Measurements from ENCODE around the gene MYF6.
"Not testable (repeated sequence)": the region's sequence is repeated elsewhere in the genome, so short reads cannot be mapped to it uniquely, and the experiment has no call there.

The MYF6 gene

DNA sequence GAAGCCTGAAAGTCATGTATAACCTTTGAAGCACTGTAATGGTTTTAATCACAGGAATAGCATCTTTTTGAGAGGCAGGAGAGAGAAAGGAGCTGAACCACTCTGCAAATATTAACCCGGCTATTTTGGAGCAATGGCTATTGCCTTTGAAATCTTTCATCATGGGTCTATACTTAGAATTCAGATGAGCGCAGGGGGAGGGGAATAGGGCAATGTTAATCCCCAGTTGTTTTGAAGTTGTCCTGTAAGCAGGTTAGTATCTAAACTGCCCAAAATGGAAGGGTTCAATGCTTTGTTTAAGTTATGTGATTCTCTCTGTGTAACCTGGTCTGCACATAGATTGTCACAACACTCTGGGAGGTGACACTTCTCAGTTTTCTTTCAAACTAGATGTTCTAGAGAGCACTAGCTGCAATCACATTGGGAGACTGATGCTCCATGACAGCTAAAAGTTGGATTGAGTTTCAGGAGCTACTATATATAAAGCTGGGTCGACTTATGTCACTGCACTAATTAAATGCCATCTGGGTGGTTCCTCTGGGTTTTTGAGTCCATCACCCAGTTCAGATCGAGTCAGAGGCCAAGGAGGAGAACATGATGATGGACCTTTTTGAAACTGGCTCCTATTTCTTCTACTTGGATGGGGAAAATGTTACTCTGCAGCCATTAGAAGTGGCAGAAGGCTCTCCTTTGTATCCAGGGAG, at the start of gene MYF6:
Gene MYF6, plus strand, starts transcription at position 509 of the 704 bp plus-strand sequence. Its CDS starts 86 bp downstream, at position 595.
- no peak for DNase-seq

DNA sequence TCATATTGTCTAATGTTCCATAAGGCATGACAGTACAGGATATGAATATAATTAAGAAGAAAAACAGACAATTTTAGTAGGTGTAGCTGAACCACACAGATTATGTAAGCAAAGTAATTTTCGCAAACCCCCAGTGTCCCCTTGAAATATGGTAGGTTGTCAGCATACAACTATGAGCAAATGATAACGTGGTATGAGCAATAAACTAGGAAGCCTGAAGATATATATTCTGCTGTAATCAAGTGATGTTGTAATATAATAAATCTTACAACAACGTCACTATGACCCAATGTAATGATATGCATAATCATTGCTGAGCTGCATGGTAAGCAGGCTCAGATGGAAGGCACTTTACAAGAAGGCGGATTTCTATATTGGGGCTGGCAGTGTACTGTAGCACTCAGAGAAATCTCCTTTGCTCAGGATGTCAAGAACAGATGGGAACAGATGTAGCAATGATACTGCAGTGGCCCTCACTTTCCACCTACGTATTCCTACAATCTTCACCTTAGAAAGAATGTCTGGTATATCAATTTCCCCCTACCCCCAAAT, 47.8 kb upstream of the MYF6 start:
- DNase-seq, result no peak

DNA sequence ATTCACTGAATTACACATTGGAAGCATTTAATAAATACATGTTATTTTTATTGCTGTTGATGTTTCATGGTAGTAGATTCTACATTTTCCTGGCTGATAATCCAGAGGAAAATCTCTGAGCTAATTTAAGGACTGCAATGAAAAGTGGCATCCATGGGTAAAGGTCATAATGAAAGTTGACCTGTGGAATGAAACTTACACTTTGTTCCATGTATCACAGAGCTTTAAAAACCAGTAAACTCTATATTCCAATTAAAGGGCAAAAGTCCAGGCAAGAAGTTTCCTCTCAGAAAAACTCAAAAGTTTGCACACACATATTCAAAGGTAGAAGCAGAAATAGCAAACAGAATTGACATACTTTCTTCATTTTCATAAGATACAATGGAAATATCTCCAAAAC, 44.8 kb upstream of the MYF6 start:
- no peak for DNase-seq

DNA sequence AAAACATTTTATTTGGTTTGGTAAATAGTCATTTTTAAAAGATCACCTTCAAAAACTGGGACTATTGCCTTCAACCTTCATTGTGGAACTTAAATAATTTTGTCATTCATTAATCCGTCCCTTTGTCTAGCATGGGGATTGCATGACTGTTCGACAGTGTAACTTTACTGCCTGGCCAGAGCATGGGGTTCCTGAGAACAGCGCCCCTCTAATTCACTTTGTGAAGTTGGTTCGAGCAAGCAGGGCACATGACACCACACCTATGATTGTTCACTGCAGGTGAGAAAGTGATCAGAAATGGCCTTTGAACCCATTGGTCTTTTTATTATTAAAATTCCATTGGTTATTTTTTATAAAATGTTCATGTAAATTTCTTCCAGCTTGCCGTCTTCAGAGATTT, 37.2 kb upstream of the MYF6 start:
- DNase-seq, result no peak

DNA sequence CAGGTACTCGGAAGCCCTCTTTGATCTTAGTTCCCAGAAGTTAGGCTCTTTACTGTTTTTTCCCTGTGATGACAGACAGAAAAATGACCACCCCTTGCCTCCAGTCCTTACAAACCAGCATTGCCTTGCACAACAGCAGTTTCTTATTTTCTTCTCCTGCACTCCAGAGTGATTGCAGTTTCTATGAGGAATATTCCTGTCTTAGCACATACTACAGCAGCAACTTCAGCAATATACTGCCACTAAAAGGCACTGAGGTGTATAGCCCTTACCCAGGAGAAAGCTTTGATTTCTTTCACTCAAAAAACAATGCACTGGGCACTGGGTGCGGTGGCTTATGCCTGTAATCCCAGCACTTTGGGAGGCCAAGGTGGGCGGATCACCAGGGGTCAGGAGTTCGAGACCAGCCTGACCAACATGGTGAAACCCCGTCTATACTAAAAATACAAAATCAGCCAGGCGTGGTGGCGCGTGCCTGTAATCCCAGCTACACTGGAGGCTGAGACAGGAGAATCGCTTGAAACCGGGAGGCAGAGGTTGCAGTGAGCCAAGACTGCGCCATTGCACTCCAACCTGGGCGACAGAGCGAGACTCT, 31.3 kb upstream of the MYF6 start:
- DNase-seq, result not testable (repeated sequence)

DNA sequence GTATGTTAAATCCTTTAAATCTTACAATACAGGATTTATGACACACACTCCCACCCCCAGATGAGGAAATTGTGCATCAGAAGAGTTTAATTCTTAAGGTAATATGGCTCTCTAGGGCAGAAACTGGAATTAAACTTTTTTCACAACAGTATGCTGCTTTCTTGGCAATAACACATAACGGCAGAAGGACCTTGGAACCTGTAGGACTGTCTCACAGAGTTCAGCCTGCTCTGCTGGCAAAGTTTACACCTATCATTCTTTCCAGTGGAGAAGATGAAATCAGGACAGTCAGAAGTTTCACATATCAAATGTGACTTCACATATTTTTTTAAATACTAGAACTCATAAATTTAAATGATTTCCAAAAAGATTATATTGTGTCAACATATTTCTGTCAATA, 30.6 kb upstream of the MYF6 start:
- DNase-seq, result no peak

DNA sequence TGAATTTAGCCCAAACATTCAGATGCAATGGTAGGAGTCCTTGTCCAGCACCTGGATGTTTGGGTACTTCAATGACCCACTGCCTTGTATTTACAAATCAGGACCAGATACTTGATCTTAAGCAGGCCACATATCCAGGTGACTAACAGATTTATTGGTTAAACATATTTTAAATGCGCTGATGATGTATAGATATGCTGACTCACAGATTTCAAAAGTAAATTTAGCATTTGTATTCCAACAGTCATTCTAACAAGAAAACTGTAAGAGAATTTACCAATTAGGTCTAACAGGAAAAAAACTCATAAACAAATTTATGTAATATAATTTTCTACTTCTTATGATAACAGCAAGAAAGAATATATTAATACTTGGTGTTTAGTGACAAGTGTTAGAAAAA, 29.4 kb upstream of the MYF6 start:
- no peak for DNase-seq

DNA sequence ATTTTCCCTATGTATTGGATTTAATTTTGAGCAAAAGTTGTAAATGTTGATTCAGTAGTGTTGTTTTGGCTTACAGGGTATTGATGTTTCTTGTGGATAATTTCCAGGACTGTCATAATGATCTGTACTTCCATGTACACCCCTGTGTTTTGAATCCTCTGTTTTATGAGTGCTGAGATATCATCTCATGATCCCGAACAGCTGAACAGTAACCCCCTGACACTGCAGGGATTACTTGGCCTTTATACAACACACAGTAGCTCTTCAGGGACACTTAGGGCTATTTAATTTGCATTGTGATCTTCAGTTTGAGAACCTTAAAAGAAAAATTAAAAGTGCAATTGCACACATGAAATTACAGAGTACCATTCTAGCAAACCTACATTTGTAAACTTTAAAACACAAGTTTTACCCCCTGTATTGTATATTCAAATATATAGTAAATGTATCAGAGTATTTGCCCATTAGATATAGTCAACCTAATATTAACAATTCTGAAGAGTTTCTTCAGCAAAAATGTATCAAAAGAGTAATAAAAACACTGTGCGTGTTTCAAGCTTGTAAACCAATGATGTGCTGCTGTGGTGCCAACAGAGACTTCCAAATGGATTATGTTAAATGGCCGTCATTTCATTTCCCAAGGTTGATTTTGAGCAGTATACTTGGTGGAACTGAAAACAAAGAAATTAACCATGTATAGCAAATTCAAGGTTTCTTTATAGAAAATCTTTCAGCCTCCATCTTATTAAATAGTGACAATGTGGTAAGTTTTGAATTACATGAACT, 27.9 kb upstream of the MYF6 start:
- DNase-seq, result no peak

DNA sequence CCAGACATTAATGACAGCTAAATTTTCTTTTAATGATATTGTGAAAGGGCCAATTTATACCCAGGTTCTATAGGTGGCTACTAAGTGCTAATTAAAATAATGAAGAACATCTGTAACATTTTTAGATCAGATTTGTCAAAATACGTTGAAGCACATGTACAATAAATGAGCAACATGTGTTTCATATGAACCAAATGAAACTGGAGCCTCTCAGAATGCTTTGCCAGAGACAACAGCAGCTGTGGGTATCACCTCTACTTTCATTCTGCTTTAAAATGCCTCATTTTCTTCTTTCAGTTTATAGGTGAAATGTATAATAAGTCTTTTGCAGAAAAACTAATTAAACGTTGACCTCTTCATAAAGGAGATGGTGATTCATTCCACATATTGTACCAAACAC, 26.1 kb upstream of the MYF6 start:
- no peak for DNase-seq

DNA sequence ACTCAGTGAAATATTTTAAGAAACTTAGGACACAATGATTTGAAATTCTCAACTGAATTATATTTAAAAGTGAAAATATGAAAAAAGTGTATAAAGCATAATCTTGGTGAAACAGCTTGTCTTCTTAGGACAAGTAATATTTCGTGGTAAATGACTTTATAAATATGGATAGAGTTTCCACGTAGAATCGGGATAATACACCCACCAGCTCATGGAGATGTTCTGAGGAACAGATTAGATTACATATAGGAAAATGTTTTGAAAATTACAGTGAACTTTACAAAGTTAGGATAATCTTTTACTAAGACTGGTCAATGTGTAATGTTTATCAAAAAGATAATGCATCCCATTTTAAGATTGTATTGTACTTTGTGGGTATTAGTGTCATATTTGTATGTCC, 25.6 kb upstream of the MYF6 start:
- DNase-seq, result no peak

DNA sequence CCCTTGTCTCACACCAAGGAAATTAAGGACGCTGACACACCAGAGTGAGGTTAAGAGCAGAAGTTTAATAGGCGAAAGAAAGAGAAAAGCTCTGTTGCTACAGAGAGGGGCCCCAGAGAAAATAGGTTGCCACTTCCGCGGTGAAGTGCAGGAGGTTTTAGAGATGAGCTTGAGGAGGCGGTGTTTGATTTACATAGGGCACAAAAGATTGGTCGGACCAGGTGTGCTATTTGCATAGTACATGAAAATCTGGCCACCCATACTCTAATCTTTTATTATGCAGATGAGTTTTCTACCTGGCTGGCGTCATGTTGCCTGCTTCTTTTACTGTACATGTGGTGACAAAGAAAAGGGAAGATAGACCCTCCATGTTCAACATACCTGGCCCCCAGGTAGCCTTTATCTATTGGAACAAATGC, 23.3 kb upstream of the MYF6 start:
- DNase-seq, result no peak

DNA sequence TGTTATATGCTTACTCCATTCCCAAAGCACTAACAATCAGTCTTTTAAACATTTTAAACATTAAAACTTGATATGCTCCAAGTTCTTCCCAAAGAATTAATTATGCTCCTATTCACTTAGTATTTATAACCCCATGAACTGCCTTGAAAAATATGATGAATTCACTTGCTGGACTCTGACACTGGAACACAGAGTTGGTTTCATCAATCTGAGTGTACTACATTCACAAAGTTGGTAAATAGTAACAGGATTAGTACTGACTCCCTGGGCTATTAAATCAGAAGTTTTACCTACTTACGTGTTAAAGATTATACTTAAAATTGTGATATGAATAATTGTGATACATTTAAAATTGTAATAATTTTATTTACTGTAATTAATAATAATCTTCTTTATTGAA, 17.3 kb upstream of the MYF6 start:
- no peak for DNase-seq

DNA sequence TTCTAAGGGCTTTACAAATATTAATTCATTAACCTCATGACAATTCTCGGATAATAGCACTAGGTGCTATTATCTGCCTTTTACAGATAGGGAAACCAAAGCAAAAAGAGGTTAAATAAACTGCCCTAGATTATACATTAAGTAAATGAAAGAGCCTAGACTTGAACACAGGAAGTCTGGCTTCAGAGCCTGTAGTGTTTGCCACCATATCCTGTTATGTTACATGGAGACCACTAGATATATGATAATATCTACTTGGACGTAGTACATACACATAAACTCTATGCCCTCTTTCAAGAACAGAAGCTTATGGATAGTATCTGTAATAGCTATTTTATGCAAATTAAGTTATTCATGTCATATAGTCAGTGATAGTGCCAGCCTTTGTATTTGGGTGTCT, 16.9 kb upstream of the MYF6 start:
- DNase-seq, result no peak

DNA sequence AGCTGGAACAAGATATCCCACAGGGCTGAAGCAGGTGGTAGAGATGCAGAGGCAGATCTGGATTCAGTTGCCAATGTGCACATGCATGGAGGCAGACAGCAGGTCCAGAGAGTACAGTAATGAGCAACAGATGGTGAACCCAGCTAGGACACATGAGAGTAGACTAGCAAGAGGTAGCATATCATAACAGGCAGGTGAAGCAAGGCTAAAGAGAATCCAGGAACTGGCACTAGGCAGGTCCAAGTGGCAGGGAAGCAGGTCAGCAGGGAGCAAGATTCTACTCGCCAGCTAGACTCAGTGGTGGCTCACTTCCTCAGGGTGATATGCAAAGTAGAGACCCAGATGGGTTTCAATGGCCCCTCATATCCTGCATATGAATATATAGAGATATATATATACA, 15.3 kb upstream of the MYF6 start:
- DNase-seq, result no peak

DNA sequence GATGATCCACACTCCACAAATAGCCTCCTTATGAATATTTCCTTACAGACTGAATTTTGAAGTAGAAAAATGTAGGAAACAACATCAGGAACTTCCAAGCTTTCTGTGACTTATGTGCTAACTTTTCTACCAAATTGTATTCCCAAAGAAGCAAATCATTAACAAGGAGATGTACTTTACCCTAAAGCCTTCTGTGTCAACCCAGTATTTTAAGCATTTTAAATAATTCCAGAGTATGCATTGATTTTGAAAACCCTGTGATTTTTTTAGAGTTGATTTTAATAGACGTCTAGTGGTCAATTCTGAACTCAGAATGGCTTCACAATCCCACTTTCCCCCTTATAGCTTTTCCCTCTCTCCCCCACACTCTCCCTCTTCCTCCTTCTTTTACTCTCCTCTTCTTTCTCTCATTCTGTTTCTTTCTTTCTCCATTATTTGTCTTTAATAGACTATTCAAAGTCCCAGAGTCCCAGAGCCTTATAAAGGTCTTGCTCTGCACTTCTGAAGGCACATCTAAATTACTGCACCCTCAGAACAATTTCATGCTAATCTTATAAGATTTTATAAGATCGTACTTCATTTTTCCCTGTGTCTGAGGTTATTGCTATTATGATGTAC, 10.1 kb upstream of the MYF6 start:
- no peak for DNase-seq

DNA sequence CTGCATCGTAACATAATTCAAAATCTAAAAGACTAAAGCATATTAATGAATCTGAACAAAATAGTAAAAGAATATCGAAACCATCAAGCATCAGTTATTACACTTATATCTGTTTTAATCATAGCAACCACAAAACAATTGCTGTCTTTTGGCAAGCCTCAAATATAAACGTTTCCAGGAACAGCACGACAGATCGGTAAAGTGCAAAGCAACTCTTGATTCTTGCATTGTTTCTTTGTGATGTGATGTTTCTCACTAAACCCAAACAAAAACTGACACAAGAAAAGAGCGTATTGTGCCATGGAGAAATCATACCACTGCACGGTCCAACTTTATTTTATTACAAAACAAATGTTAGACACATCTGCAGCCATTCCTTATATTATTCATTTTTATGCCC, 9.2 kb upstream of the MYF6 start:
- no peak for DNase-seq

DNA sequence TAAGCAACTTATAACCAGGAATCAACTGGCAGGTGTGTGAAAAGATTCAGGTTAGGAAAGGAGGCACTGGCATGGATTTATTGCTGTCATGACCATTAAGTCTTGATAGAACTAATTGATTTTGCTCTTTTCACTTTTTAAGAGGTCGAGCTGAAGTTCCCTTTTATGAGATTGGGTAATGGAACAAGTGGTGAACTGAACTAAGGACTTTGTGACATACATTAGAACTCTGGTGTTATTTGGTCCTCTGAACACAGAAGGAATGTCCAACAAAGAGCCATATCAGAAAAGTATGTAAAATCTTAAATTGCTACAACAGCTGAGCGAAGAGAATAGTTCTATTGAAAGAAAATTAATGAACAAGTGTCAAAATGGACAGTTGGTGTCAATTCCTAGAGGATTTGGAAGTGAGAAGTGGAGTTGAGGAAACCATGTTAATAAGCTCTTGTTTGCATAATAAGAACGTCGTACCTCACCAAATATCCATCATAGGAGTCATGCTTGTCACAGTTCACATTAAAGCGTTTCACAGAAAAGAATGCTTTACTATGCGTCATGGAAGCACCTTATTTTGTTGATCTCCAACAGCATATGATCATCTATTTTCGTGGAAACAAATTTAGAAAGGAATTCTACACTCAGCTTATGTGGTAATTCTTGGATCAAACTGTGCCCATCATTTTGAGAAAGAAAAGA, 8.4 kb upstream of the MYF6 start:
- no peak for DNase-seq

DNA sequence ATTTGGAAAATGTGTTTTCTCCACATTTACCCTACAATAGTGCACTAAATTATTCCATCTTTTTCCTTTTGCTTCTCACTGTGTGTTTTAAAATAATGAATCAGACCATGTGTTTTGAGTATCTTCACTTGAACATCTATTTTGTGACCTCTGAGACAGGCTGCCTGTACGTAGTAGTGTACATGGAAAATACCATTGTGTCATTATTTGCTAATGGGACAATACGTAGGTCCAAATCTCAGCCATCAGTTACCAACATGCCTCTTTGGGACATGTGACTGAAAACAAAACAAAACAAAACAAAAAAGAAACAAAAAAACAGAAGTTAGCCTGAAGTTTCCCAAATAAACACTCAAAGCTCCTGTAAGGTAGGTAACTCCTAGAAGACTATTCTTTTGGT, 7.1 kb upstream of the MYF6 start:
- no peak for DNase-seq

DNA sequence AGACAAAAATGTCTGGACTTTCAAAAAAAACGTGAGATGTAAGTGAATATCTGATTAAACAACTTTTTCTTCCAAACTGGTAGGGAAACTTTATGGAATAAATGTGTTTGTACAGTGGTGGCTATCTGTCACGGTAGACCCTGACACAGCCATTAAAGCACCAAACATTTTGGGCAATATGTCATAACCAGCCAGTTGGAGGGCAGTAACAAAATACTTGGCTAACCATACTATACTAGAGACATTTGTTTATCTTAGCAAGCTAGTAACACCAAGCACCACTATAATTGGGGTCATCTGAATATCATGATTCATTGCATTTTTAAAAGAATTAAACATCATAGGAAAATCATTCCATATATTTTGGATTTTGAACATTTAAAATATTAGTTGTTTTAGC, 6.0 kb upstream of the MYF6 start:
- DNase-seq, result no peak

DNA sequence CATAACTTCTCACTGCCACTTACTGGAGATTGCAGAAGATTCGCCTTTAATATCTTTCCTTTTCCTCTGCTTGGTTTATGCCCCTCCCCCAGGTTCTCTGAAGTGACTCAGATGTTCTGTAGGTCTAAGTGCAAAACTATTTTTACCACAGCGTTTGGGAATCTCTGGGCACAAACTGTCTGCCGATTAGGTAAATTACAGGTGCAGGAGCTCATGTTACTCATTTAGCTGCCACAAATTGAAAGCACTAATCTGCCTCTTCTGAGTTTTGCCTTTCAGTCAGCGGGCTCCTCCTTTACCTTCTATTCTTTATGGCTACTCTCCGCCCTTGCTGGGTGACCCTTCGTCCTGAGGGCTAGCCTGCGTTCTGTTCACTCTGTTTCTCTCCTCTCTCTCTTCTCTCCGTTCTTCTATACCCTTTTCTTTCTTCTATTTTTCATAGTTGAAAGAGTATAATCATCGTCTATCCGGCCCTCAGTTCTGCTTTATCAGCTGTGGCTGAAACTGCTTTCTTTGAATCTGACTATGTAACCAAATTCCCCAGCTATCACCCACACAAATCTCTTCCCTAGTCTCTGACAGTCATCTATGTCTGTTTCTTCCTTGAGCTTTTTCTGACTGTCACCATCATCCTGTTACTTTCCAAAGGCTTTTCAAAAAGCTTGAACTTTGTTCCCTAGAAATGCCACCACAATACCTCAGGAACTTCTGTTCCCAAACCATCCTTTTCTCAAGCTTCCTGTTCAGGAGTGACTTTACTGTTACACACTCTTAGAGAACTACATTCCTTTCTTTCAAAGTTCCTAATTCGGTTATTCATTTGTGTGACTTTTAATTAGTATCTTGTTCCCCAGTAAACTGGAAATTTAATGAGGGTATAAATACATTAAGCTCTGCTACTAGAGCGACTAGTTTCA, 4.3 kb upstream of the MYF6 start:
- DNase-seq, result no peak

DNA sequence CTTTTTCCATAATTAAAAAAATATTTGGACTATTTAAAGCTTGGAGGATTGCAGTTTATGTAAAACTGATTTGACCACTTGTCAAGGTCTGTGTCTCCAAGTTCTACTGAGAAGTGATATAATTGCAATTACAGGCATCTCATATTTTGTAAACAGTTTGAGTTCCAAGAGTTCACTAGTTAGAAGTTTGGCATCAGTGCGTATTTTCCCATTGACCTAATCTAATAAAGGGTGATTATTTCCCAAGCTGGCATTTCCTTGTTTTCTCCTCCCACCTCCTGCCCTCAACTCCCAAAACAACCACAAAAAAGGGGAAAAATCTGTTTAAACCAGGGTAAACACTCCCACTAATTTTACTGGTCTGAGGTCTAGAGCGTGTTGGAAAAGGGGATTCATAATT, 3.0 kb upstream of the MYF6 start:
- no peak for DNase-seq

DNA sequence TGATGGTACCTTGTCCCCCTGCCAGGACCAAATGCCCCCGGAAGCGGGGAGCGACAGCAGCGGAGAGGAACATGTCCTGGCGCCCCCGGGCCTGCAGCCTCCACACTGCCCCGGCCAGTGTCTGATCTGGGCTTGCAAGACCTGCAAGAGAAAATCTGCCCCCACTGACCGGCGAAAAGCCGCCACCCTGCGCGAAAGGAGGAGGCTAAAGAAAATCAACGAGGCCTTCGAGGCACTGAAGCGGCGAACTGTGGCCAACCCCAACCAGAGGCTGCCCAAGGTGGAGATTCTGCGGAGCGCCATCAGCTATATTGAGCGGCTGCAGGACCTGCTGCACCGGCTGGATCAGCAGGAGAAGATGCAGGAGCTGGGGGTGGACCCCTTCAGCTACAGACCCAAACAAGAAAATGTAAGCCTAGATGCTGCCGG, 410 bp downstream of the MYF6 start:
- DNase-seq, result no peak

All from NCI-H1417 treated with DMSO at 0.1 percent for 48 hours (cell line).